Stimulated activated CD8-positive, alpha-beta memory T cell treated with anti-CD3 and anti-CD28 coated beads, Interleukin-12 subunit alpha, Interleukin-12 subunit beta, amount 100 ng/mL, for 4 hours (primary cell): ENCODE measurements around the gene ENTHD1.

Experiments used
- DNase-seq: peaks from one replicate; pipeline ENCODE4 v3.0.0-alpha.2; 2020; ENCODE audit warnings: low read depth

Gene ENTHD1, protein sequence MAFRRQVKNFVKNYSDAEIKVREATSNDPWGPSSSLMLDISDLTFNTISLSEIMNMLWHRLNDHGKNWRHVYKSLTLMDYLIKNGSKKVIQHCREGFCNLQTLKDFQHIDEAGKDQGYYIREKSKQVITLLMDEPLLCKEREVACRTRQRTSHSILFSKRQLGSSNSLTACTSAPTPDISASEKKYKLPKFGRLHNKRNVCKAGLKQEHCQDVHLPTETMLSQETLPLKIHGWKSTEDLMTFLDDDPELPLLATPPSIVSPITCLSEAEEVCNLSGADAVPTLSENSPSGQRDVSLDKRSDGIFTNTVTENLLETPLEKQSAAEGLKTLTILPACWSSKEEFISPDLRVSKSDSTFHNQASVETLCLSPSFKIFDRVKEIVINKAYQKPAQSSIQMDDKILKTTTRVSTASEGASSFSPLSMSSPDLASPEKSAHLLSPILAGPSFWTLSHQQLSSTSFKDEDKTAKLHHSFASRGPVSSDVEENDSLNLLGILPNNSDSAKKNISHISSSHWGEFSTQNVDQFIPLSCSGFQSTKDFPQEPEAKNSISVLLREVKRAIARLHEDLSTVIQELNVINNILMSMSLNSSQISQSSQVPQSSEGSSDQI

DNA sequence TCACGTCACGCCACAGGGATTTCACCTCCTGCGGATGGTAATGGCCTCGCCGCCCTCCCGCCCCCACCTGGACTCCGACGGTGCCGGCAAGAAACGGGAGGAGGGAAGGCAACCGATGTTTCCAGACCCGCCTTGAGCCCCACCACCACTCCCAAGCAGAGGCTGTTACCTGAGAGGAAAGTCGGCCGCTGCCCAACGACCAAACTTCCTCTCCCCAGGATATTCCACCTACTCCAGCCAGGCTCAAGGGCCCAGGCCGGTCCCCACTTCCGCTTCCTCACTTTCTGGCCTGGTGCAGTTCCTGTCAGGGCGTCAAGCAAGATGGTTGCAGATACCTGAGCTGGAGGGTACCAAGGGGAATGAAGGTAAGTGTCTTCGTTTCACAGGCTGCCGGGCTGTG is at the start of gene ENTHD1:
Gene ENTHD1, minus strand, starts transcription at position 235 of the 400 bp plus-strand sequence. CDS start 6,012 bp downstream, outside the sequence.
- no peak for DNase-seq

DNA sequence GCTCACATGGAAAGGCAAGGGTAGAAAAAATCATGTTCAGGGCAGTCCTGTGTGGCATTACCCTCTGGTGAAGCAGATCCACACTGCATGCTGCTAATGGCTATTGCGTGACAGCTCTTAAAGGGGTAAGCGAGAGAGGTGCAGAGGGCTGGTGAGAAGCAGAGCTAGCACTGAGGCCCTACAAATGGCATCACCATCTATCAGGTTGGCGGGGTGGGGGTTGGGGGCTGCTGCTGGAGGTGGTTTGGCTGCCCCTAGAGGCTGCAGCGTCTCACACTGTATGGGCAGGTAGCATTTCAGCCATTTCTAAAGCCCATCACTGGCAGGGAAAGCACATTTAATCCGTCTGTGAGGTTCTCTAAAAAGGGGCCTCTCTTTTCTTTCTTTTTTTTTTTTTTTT is 49.8 kb upstream of the ENTHD1 start:
- DNase-seq = no peak

DNA sequence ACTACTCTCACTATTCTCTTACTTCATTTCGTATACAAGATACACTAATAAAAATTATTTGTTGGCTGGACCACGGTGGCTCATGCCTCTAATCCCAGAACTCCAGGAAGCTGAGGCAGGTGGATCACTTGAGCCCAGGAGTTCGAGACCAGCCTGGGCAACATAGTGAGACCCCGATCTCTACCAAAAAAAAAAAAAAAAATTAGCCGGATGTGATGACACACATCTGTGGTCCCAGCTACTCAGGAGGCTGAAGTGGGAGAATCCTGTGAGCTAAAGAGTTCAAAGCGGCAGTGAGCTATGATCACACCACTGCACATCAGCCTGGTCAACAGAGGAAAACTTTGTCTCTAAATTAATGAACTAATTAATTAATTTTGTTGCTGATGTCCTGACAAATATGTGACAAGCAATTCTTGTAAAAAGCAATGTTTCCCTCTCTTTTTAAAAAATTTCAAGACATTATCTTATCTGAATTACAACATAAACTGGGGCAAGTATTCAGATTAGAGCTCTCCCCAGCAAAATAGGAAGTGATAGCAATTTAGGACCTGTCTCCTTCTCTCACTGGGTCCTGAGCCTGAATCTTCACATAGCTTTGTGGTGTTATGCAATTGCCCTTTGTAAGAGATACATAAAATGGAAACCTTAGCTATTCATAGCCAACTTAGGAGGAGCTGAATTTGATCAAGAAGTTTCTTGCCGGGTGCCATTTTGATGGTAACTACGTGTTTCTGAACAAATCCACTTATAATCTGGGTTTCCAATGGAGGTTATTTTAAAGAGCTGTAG is 49.1 kb upstream of the ENTHD1 start:
- DNase-seq = no peak

DNA sequence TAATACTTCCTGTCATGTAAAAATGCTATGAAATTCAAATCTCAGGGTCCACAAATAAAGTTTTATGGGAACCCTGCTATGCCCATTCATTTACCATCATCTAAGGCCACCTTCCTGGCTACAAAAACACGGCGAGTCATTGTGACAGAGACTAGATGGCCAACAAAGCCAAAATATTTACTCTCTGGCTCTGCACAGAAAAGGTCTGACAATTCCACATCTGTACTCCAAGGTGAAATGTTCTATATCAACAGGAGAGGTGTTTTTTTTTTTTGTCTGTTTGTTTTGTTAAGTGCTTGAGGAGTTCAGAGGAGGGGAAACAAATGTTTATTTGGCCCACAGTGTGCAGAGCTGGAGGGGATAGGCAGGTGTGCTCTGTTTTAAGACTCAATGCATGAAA is 48.0 kb upstream of the ENTHD1 start:
- no peak for DNase-seq

DNA sequence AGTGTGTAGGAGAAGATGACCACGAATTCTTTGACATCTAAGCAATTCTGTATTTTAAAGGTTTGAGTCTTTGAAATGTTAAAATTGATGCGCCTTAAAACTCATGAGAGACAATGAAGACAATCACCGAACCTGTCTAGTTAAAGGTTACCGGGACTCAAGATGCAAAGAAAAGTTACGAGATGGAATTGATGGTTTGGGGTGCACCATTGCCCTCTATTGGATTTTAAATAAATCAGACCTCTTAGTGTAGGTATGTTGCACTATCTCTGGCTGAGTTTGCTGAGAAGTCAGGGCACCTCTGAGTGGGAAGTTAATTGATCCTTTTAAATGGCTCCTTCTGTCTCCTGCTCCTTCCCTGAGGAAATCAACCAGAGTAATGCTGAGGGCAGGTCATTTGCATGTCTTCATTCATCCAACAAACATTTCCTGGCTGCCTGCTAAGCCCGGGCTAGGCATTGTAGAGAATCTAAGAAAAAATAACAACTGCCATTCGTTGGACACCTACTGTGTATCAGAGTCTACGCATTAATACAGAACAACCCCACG is 47.3 kb upstream of the ENTHD1 start:
- no peak for DNase-seq

DNA sequence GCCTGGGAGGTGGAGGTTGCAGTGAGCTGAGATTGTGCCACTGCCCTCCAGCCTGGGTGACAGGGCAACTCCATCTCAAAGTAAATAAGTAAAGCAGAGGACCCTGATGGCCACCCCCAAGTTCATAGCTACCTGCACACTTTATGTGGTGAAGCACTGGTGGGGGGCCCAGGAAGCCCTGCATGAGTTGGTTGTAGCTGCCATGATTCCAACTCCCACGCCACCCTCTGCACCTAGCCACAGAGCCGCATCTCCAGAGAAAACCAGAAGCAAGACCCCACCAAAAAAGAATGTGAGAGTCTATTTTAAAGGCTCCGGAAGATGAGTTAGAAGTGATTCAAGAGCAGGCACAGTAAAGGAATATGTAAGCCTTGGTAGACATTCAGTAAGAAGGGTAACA is 46.3 kb upstream of the ENTHD1 start:
- DNase-seq = peak; percentile 31

DNA sequence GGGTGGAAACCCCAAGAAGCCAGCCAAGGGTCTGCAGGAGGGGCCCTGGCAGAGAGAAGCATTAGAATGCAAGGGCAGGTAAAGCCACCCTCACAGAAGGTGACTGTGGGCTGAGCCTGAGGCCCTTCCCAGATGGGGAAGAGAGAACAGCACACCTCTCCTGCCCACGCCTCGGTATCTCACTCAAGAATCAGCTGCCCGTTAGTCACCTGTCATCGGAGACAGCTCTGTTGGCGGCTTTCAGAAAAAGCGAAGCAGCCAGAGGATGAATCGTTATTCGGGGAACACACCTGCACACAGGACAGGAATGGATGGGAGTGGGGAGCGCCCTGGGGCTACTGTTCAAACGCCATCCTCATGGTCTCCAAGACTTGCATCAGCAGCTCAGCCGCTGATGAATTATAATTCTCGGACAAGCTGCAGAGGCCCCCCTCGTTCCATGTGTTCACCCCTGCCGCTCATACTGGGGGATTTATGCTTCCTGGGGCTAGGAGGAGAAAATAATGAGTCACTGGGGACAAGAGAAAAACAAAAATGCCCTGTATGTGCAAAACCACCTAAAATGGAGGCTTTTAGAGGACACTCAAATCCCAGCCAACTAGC is 45.0 kb upstream of the ENTHD1 start:
- peak; percentile 43 for DNase-seq

DNA sequence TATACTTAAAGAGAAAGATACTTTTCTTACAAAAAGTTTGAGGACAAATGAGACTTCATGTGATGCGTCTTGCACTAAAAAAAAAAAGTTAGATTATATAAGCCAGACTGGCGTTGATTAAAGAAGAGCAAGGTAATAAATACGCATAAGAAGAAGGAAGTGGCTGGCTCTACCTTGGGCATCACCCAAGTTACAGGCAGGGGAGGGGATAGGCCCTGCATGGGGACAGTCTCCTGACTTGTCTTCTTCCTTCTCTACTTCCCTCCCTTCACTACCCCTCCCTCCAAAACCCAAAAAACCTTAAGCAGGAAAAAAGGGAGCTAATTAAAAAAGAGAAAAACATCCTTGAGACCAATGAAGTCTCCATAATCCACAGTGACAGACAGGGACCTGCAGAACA is 44.3 kb upstream of the ENTHD1 start:
- DNase-seq = no peak

DNA sequence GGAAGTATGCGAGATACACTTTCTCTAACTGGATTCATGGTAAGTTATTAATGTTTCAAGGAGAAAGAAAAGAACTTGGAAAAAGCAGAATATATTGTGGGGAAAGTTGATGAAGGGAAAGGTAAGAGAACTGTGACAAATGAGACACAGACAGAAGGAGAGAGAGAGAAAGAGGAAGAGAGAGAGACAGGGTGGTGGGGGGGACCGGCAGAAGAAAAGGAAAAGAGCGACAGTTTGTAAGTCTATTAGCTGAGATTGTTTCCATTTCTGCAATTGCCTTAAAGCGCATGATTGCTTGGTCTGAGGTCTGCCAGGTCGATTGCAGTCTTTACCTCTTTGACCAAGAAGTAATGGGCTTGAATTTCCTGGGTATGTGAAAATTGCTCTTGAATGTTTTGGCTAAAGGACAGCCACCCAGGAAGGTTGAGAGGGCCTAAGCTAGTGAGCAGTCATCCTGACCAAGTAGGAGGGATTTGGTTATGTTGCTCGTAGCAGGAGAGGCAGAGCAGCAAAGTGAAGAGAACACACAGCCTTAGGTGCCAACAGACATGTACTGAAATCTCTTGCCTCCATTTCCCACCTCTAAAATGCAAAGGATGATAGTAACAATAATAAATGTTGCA is 43.1 kb upstream of the ENTHD1 start:
- DNase-seq = no peak

DNA sequence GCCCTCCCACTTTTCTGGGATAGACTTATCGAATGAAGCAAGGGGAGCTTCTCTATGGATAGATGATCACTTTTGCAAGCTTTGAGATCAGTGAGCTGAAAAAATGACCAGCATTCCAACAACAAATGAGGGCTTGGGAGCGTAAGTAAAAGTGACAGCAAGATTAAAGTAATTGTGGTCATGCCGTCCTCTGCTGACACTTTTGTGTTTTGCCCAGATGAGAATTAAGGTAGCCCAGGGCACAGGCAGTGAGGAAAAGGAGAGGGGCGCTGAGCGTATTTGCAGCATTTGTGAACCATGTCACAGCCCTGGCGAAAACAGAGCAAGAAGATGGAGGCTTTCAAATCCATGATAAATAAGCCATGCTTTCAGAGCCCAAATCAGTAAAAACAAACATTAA is 42.1 kb upstream of the ENTHD1 start:
- DNase-seq = no peak

DNA sequence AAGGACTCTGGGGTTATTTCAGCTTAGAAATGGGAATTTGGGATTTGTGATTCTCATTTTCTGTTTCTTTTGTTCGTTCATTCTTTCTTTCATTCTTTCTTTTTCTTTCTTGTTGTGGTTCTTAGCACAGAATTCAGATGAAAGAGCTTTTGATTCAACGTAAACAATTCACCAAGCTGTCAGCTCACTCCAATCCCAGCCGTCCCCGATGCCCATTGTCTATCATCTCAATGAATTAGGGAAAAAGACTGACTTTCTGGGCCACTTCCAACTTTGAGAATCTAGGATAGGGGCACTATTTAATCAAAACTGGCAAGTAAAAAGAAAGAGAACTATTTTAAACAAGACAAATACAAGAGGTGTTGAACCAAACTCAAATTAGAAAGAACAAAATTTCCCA is 41.6 kb upstream of the ENTHD1 start:
- DNase-seq = no peak

DNA sequence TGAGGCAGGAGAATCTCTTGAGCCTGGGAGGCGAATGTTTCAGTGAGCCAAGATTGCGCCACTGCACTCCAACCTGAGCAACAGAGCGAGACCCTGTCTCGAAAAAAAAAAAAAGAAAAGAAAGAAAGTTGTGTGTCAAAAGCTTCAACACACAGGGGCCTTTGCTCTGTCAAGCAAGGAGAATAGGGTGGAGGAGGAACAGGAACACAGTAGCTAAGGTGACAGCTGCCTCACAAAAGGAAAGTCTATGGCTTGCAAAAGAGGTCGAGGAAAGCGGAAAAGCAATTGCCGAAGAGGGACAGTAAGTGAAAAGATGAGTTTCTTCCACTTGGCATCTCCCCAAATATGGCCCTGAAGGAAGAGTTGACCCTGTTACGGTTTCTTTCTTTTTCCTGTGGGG is 40.2 kb upstream of the ENTHD1 start:
- no peak for DNase-seq

DNA sequence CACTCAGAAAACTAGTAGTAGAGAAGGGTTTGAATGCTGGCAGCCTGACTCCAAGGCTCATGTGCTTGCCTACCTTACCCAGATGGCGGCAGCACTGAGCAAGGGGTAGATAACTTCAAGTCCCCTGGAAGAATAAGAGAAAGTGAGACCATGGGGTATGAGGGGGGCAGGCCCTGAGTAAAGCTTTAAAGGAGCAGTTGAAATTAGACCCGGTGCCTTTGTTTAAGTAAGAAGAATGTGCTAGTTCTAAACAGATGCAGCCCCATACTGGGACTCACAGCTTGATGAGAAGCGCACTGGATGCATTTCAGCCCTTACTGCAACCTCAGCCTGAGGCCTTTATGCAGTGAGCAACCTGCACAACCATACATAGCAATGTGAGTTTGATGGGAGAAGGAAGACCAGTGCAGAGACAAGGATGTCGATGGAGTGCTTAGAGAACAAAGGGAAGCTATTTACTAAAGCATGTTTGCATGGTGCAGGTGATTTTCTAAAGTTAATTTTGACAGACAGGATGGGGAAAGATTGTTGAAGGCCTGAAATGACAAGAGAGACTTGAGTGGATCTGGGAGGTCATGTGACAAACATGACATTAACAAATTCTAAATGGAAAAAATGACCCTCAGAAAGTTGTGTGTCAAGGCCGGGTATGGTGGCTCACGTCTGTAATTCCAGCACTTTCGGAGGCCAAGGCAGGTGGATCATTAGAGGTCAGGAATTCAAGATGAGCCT is 39.5 kb upstream of the ENTHD1 start:
- DNase-seq = no peak

DNA sequence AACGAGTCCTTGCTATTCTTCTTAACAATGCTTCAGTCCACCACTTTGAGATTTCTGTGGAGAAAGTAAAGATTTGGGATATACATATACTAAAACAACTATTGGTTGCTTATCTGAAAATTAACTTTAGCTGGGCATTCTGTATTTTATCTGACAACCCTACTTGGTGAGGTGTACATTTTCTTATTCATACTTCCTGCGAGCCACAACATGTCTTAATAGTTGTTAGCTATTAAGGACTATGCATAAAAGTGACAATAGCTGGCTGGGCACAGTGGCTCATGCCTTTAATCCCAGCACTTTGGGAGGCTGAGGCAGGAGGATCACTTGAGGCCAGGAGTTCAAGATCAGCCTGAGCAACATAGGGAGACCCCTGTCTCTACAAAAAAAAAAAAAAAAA is 38.6 kb upstream of the ENTHD1 start:
- no peak for DNase-seq

DNA sequence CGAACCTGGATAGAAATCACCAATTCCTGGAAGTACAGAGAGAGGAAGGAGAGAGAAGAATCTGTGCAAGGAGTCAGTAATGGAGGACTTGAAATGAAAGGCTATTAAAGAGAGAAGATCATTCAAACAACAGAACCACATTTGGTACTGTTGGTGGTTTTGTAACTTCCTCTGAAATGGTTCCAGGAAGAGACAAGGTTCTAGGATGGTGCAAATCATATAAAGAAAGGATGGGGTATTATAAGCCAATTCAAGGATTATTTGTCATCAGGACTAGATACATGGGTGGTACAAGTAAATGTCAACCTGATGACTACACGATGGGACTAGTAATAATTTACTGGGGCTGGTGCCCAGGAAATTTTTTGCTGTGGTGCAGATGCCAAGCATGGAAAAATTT is 37.7 kb upstream of the ENTHD1 start:
- no peak for DNase-seq

DNA sequence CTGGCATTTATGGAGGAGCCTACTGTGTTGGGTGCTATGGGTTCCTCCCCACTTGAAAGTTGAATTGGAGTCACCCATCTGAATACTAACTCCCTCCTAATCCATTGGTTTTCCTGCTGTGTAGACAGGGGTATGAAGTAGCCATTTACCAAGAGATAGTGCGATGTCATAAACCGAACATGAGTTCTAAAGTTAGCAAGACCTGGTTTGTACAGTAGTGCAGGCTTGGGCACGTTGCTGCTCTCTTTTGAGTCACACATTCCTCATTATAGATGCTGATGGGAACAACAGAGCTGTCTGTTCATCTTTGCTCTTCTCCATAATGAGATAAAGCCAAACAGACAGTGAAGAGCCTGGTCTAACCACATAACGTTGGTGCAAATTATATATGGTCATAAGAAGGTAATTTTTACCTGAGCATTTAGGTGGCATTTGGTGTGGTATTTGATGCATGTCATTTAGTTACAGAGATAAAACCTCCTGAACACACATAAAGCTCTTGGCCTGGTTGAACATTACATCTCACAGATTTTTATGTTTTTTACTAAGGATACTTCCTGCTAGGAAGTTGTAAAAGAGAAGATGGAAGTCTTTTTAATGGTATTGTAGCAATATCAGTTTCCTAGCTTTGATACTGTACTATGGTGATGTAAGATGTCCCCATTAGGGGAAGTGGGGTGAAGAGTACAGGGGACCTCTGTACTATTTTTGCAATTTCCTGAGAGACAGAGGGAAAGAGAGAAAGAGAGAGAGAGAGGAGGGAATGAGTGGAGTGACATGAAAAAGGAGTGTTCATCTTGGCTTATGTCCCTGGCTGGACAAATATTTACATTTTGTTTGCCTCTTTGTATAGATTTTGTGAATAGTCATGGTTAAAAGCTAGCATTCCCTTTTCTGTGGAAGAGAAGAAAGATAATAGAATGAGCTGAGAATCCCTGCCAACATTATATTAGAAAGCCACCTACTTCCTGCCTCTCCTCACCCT is 35.3 kb upstream of the ENTHD1 start:
- DNase-seq = no peak

DNA sequence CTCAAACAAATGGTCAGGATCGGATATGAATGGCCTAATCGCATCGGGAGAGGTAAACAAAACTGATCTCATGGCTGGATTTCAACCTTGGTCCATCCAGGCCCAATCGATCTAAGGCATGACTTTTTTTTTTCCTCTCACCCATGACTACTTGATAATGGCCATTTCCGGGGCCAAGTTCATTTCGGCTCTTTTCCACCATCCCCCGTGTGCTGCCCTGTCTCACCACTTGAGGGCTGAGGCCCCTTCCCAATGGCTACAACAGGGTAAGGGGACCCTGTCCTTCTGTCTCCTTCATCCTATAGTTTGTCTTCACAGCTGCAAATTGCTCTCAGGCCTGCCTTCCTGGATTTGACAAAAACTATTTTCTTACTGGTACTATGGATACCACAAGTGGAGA is 34.0 kb upstream of the ENTHD1 start:
- DNase-seq = no peak

DNA sequence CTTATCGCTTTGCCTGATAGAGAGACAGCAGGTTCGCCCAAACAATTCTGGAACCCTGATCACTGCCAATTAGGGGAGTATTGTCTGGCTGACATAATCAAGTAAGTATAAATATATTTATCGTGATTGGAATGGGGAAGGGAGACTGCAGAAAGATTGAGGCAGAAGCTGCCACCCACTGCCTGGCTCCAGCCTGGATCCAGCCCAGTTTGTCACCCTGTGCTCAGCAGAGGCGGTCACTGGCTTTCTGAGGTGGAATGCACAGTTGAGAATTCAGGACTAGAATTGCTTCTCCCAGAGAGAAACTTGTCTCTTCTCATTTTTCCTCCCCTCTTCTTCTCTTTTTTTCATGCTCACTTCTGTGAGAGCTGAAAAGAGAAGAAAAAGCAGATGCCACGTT is 33.2 kb upstream of the ENTHD1 start:
- DNase-seq = no peak

DNA sequence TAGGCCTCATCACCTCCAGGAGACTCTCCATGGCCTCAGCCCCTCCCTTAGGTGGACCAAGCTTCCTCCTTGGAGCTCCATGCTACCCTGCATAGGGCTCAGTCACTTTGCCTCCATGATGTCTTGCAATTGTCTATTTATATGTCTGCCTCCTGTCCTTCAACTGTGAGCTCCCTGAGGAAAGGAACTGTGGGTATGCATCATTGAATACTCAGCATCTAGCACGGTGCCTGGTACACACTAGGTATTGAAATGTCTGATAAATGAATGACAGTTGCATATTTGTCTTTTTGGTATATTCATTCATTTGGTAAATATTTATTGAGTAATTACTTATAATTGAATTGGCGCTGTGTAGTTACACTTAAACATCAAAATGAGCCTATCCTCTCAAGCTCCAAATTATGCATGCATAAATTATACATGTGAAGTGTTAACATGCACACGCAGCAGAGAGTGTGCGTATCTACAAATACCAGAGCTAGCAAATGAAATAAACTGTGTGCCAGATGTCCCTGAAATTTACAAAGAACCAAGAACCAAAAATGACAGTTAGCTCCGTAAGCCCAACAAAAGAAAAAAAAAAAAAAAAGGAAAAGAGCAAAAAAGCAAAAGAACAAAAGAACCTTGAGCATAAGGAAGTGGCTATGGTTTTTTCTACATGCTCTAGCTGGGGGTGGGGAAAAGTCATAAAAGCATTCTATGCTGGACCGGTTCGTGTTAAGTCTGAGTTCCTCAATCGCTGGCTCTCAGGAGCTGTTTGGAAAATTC is 32.5 kb upstream of the ENTHD1 start:
- no peak for DNase-seq
